Left forelimb (tissue), 1 donor: ENCODE measurements around the gene IFIH1.
A peak's percentile ranks its signal among the peaks of the same experiment; 100 is the strongest.

Experiments used
- DNase-seq: peaks from one replicate; pipeline ENCODE4 v3.0.0-alpha.2; 2018; ENCODE audit warnings: low spot score

Gene IFIH1

GRCh38 chr2:162318328-162319180 is at the start of gene IFIH1:
IFIH1 (minus strand) TSS chr2:162318684; CDS start chr2:162318307, 377 bp downstream.
- DNase-seq = peak; percentile 80

- DNase-seq = no peak
Observed at GRCh38 chr2:162365392-162365791, 46.9 kb upstream of the IFIH1 start.

- no peak for DNase-seq
Observed at GRCh38 chr2:162344617-162344950, 26.1 kb upstream of the IFIH1 start.

GRCh38 chr2:162343824-162344616 is 25.5 kb upstream of the IFIH1 start, which contains the start of gene GCA:
GCA (plus strand) TSS chr2:162344132; CDS start chr2:162344249, 117 bp downstream.
- DNase-seq = peak; percentile 96

- no peak for DNase-seq
Observed at GRCh38 chr2:162343492-162343823, 25.0 kb upstream of the IFIH1 start.

GRCh38 chr2:162342841-162343240 is 24.4 kb upstream of the IFIH1 start:
- no peak for DNase-seq

GRCh38 chr2:162342321-162342720 is 23.8 kb upstream of the IFIH1 start:
- DNase-seq = no peak

- no peak for DNase-seq
Observed at GRCh38 chr2:162340822-162341221, 22.3 kb upstream of the IFIH1 start.

- DNase-seq = no peak
Observed at GRCh38 chr2:162337868-162338267, 19.4 kb upstream of the IFIH1 start.

GRCh38 chr2:162333968-162334367 is 15.5 kb upstream of the IFIH1 start:
- DNase-seq = no peak

GRCh38 chr2:162330881-162331280 is 12.4 kb upstream of the IFIH1 start:
- DNase-seq = no peak

GRCh38 chr2:162328424-162329157 is 10.1 kb upstream of the IFIH1 start:
- DNase-seq = no peak

- no peak for DNase-seq
Observed at GRCh38 chr2:162327806-162328205, 9.3 kb upstream of the IFIH1 start.

- DNase-seq = no peak
Observed at GRCh38 chr2:162327134-162327769, 8.8 kb upstream of the IFIH1 start.

- DNase-seq = no peak
Observed at GRCh38 chr2:162324953-162325352, 6.5 kb upstream of the IFIH1 start.

- no peak for DNase-seq
Observed at GRCh38 chr2:162320864-162321517, 2.5 kb upstream of the IFIH1 start.

- no peak for DNase-seq
Observed at GRCh38 chr2:162317861-162318327, 590 bp downstream of the IFIH1 start.

GRCh38 chr2:162317058-162317742 is 1.3 kb downstream of the IFIH1 start:
- no peak for DNase-seq

GRCh38 chr2:162316590-162316989 is 1.9 kb downstream of the IFIH1 start:
- DNase-seq = no peak

GRCh38 chr2:162315938-162316337 is 2.5 kb downstream of the IFIH1 start:
- no peak for DNase-seq

- DNase-seq = no peak
Observed at GRCh38 chr2:162312853-162313252, 5.6 kb downstream of the IFIH1 start.
